Endothelial cell of umbilical vein (primary cell): Measurements from ENCODE around the gene CNDP1. TPM values are rescaled to one million over a fixed set of nuclear protein-coding genes. Genes with fewer than 3 reads are reported as not detected.
A peak's percentile ranks its signal among the peaks of the same experiment; 100 is the strongest.

ENCODE experiments used
- BruUV-seq: library from RNA; stranded (reverse); fragments of 400-500 nt; replicated peaks from 2 replicates; lab custom pipeline; 2021; lab: Mats Ljungman, UMichigan
- CTCF ChIA-PET: fragments of 300-600, 350-600 bp; sonication (Branson Sonifier 250); formaldehyde crosslinking; loops from one replicate; lab custom pipeline; 2021; ENCODE audit warnings: antibody characterized with exemption, inconsistent platforms; lab: Charles Lee
- POLR2A ChIA-PET: fragments of 300-600, 350-600 bp; sonication (Branson Sonifier 250); formaldehyde crosslinking; loops from one replicate; lab custom pipeline; 2021; ENCODE audit warnings: antibody characterized with exemption, inconsistent platforms; lab: Charles Lee
- DNase-seq: peaks from one replicate; pipeline ENCODE4 v3.0.0-alpha.2; 2011; ENCODE audit warnings: low read depth, low spot score
- FAIRE-seq: peaks from 2 replicates; lab custom pipeline; 2011; peaks lifted over from hg19 to GRCh38; lab: Jason Lieb, UNC
- H2AFZ ChIP-seq: 2 replicates; pipeline ENCODE4 v1.6.0; 2012; ENCODE audit warnings: low read depth, low read length, control low read depth, inconsistent platforms
- H3K27ac ChIP-seq: 2 replicates; pipeline ENCODE4 v1.5.1; 2011; ENCODE audit warnings: low read depth, mild to moderate bottlenecking, control low read depth, low read length, moderate library complexity; ENCODE audit not compliant: insufficient read depth
- H3K27me3 ChIP-seq, 2 experiments: 2 replicates each; pipeline versions ENCODE4 v1.6.0 to v1.6.1; 2011; ENCODE audit warnings: low read length in 2 of 2, mixed read lengths in 1 of 2; ENCODE audit not compliant: control insufficient read depth in 2 of 2, insufficient read depth in 2 of 2
- H3K36me3 ChIP-seq, 2 experiments: 2 replicates in 1 of 2; 3 replicates in 1 of 2; pipeline ENCODE4 v1.5.1; 2011; ENCODE audit warnings: low read length in 2 of 2, mild to moderate bottlenecking in 1 of 2, moderate library complexity in 1 of 2; ENCODE audit not compliant: control insufficient read depth in 2 of 2, insufficient read depth in 2 of 2; ENCODE audit errors: extremely low read depth in 1 of 2
- H3K4me1 ChIP-seq: 3 replicates; pipeline ENCODE4 v1.5.1; 2011; ENCODE audit warnings: mild to moderate bottlenecking, low read length; ENCODE audit not compliant: control insufficient read depth, insufficient read depth; ENCODE audit errors: extremely low read depth
- H3K4me2 ChIP-seq: 2 replicates; pipeline ENCODE4 v1.6.1; 2011; ENCODE audit warnings: low read length, control low read depth, mixed read lengths; ENCODE audit not compliant: insufficient read depth
- H3K4me3 ChIP-seq, 3 experiments: fragments of 200-600 bp in 1 of 3; sonication (generic), shearing (Covaris generic) in 1 of 3; replicated peaks in 1 of 3; 2 replicates each; pipeline ENCODE4 v1.5.1; 2011 to 2016; ENCODE audit warnings: control low read depth in 3 of 3, low read length in 3 of 3, mild to moderate bottlenecking in 2 of 3, inconsistent platforms in 1 of 3, low read depth in 1 of 3, moderate library complexity in 1 of 3; ENCODE audit not compliant: insufficient read depth in 1 of 3
- H3K79me2 ChIP-seq: 2 replicates; pipeline ENCODE4 v1.6.0; 2012; ENCODE audit warnings: low read length, inconsistent platforms; ENCODE audit not compliant: control insufficient read depth, insufficient read depth
- H3K9ac ChIP-seq: replicated peaks from 2 replicates; pipeline ENCODE3; 2011; ENCODE audit warnings: low read length, control low read depth; ENCODE audit not compliant: insufficient read depth; ENCODE audit errors: extremely low read depth
- H3K9me1 ChIP-seq: replicated peaks from 3 replicates; pipeline ENCODE4 v1.6.0; 2011; ENCODE audit warnings: mild to moderate bottlenecking, low read length; ENCODE audit not compliant: control insufficient read depth, insufficient read depth; ENCODE audit errors: extremely low read depth
- H3K9me3 ChIP-seq: replicated peaks from 2 replicates; pipeline ENCODE4 v1.5.1; 2012; ENCODE audit warnings: low read length, inconsistent platforms; ENCODE audit not compliant: control insufficient read depth, insufficient read depth
- H4K20me1 ChIP-seq: replicated peaks from 2 replicates; pipeline ENCODE3; 2011; ENCODE audit warnings: mild to moderate bottlenecking, low read length; ENCODE audit not compliant: control insufficient read depth, insufficient read depth; ENCODE audit errors: extremely low read depth
- EZH2 ChIP-seq: IDR thresholded peaks from 2 replicates; pipeline ENCODE4 v1.6.1; 2012; ENCODE audit warnings: borderline replicate concordance, low read depth, mild to moderate bottlenecking, moderate library complexity, low read length, inconsistent platforms; ENCODE audit not compliant: severe bottlenecking
- FOS ChIP-seq: IDR thresholded peaks from 2 replicates; pipeline ENCODE4 v1.6.1; 2011; ENCODE audit warnings: mild to moderate bottlenecking, low read length, moderate library complexity, borderline replicate concordance; ENCODE audit not compliant: insufficient read depth
- GATA2 ChIP-seq: IDR thresholded peaks from 2 replicates; pipeline ENCODE4 v1.7.0; 2011; ENCODE audit warnings: low read depth, mild to moderate bottlenecking, moderate library complexity, mixed read lengths, low read length; ENCODE audit not compliant: insufficient read length, insufficient read depth
- JUN ChIP-seq: IDR thresholded peaks from 2 replicates; pipeline ENCODE4 v1.6.1; 2011; ENCODE audit warnings: borderline replicate concordance, low read depth; ENCODE audit not compliant: insufficient read length, insufficient read depth
- MYC ChIP-seq: IDR thresholded peaks from one replicate; pipeline ENCODE4 v1.6.1; 2011; ENCODE audit warnings: mild to moderate bottlenecking, low read depth, low read length
- POLR2A ChIP-seq: IDR thresholded peaks from 2 replicates; pipeline ENCODE4 v1.6.1; 2012; ENCODE audit warnings: low read depth, mild to moderate bottlenecking, control low read depth, low read length
- POLR2AphosphoS5 ChIP-seq: IDR thresholded peaks from 2 replicates; pipeline ENCODE4 v1.6.1; 2012; ENCODE audit warnings: low read depth, mild to moderate bottlenecking, control low read depth, low read length, moderate library complexity; ENCODE audit not compliant: insufficient read depth
- dilution Hi-C: fragments of 300-500 bp; cut with MboI; formaldehyde crosslinking; loops from one replicate; pipeline ENCODE4 v1.15.0; 2019; ENCODE audit warnings: low sequenced_read_pairs; ENCODE audit not compliant: extremely low pct_ligation_motif_present
- intact Hi-C: fragments of 100-400 bp; cut with micrococcal nuclease; formaldehyde crosslinking; loops from one replicate; pipeline ENCODE4 v1.10.0; 2022
- polyA plus RNA-seq, 4 experiments: library from polyadenylated mRNA; depleted of rRNA in 3 of 4; stranded (reverse) in 3 of 4; unstranded in 1 of 4; fragments of >200 nt; gene quantifications; 2 replicates each; pipeline versions ENCODE4 v1.2.1 to v1.2.3, GENCODE V29; 2011 to 2012; ENCODE audit warnings: missing spikeins in 1 of 4
- total RNA-seq: library from RNA; stranded (reverse); gene quantifications from 2 replicates; pipeline ENCODE4 v1.2.3, GENCODE V29; 2021
- TF ChIP-seq, protein P1 (sequence below), 2 donors: IDR thresholded peaks; 1 replicate in 1 of 2; 2 replicates in 1 of 2; pipeline ENCODE4 v1.5.1; 2011; ENCODE audit warnings: low read length in 2 of 2, mild to moderate bottlenecking in 2 of 2, moderate library complexity in 2 of 2, control low read depth in 1 of 2, inconsistent platforms in 1 of 2, low read depth in 1 of 2; ENCODE audit not compliant: insufficient read depth in 1 of 2; ENCODE audit errors: extremely low read depth in 1 of 2
- TF ChIP-seq, protein P2 (sequence below): IDR thresholded peaks from 2 replicates; pipeline ENCODE4 v1.6.1; 2011; ENCODE audit not compliant: insufficient read depth, insufficient read length

Gene CNDP1
- total and polyA plus RNA-seq, 2 donors (not counting 3 experiments of a cell fraction or from before 2014, with no cell fraction given), result not detected

DNA sequence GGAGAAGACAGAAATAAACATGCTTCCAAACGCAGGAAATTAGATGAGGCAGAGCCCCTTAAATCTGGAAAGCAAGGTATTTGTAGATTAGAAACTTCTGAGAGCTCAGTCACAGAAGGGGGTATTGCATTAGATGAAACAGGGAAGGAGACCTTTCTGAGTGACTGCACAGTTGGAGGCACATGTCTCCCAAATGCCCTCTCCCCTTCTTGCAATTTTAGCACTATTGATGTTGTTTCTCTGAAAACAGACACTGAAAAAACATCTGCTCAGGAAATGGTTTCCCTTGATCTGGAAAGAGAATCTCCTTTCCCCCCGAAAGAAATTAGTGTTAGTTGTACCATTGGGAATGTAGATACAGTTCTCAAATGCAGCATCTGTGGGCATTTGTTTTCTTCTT is 96.9 kb downstream of the CNDP1 start:
- FAIRE-seq, result no peak
- peaks cover 14% of the 10 kb centered on the region for H3K4me1 ChIP-seq
- no peaks in the 10 kb centered on the region for H3K27me3 ChIP-seq
- no peaks in the 10 kb centered on the region for H3K9me3 ChIP-seq
- H3K9ac ChIP-seq, result no peak overlapping the region
- POLR2A ChIA-PET, result no interaction called here
- peaks cover 0 to 6% of the 10 kb centered on the region in 2 experiments for H3K36me3 ChIP-seq
- DNase-seq, result no peak
- H3K27ac ChIP-seq, result no peak overlapping the region
- dilution Hi-C loops (no loop called here), intact Hi-C loops (no loop called here)
- peaks cover 7% of the 10 kb centered on the region for H3K79me2 ChIP-seq
- no peaks in the 10 kb centered on the region for H4K20me1 ChIP-seq
- H2AFZ ChIP-seq, result peak overlapping the region; percentile 46
- H3K4me3 ChIP-seq, result no peak overlapping the region
- BruUV-seq, result no TSS peak
- peaks cover 3% of the 10 kb centered on the region for H3K9me1 ChIP-seq
- CTCF ChIA-PET, result interaction anchor here (1.0 kb wide), 1 partner anchor 8 kb away, joined by 5 read pairs; no protein-coding TSS in a partner anchor
- TF ChIP-seq, protein P1, sequence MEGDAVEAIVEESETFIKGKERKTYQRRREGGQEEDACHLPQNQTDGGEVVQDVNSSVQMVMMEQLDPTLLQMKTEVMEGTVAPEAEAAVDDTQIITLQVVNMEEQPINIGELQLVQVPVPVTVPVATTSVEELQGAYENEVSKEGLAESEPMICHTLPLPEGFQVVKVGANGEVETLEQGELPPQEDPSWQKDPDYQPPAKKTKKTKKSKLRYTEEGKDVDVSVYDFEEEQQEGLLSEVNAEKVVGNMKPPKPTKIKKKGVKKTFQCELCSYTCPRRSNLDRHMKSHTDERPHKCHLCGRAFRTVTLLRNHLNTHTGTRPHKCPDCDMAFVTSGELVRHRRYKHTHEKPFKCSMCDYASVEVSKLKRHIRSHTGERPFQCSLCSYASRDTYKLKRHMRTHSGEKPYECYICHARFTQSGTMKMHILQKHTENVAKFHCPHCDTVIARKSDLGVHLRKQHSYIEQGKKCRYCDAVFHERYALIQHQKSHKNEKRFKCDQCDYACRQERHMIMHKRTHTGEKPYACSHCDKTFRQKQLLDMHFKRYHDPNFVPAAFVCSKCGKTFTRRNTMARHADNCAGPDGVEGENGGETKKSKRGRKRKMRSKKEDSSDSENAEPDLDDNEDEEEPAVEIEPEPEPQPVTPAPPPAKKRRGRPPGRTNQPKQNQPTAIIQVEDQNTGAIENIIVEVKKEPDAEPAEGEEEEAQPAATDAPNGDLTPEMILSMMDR (IDR thresholded peaks at IDR 0.05; ENCODE audit: extremely low read depth in 1 of 2, insufficient read depth in 1 of 2, low read depth in 1 of 2, low read length in 2 of 2), result no peak
- TF ChIP-seq JUN, result no peak
- no peak for TF ChIP-seq MYC
- TF ChIP-seq, protein P2, sequence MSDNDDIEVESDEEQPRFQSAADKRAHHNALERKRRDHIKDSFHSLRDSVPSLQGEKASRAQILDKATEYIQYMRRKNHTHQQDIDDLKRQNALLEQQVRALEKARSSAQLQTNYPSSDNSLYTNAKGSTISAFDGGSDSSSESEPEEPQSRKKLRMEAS, result no peak
- no peak for TF ChIP-seq GATA2
- no peak for TF ChIP-seq POLR2A
- no peak for TF ChIP-seq EZH2
- no peak for TF ChIP-seq FOS
- TF ChIP-seq POLR2AphosphoS5, result no peak
- peak overlapping the region; percentile 83 for H3K4me2 ChIP-seq
